ENCODE results near the gene AGAP2. TPM values are rescaled to one million over a fixed set of nuclear protein-coding genes. Genes with fewer than 3 reads are reported as not detected.
"Not testable (repeated sequence)": the region's sequence is repeated elsewhere in the genome, so short reads cannot be mapped to it uniquely, and the experiment has no call there.

Gene AGAP2
- polyA plus RNA-seq, 3 donors from 2014 or later: 1.4 to 10.5 (median 3.2) TPM

DNA sequence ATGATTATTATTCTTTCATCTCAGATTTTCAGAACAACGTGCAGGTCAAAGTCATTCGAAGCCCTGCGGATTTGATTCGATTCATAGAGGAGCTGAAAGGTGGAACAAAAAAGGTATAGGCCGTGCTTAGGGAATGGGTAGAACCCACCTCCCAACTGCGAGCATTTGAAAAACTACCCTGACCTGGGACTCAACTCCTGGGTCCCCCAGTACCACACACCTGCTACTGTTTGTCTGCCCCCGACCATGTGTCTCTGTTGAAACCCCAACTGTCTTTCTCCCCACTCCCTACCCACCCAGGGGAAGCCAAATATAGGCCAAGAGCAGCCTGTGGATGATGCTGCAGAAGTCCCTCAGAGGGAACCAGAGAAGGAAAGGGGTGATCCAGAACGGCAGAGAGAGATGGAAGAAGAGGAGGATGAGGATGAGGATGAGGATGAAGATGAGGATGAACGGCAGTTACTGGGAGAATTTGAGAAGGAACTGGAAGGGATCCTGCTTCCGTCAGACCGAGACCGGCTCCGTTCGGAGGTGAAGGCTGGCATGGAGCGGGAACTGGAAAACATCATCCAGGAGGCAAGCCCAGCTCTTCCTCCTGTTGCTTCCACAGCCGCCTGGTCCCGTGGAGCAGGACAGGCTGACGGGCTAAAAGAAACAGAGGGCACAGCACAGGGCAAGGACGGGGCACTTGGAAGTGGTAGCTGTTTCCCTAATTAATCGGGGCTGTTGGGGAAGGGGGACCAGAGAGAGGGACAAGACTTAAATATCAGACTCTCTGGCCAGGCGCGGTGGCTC lies 20.5 kb downstream of the AGAP2 start:
- Mint-ChIP-seq H3K27ac (peak overlapping the region in 1 of 6 donors; percentile 72), H3K4me3 (no peak overlapping the region), H3K4me1 (peaks cover 0 to 2% of the 10 kb centered on the region in 2 donors), H3K9me3 (no peaks in the 10 kb centered on the region), H3K27me3 (ENCODE audit: low read depth in 3 of 3) (peaks cover 2 to 3% (median 2%) of the 10 kb centered on the region in 3 donors), H3K36me3 (peaks cover 12 to 36% (median 18%) of the 10 kb centered on the region in 3 donors)
- no peak for DNase-seq

DNA sequence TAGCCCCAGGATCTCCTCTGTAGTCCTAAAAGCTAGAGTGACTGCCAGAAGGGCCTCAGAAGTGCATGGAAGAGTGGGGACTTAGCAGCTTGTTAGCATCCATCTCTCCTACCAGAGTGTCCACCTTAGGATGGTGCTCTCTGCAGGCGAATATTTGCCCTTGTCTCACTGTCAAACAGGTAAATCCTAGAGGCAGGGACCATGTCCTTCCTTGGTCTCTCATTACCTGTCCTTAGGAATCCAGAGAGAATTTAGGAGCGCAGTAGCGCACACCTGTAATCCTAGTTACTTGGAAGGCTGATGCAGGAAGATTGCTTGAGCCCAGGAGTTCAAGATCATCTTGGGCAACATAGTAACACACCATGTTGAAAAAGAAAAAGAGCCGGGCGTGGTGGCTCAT lies 21.4 kb downstream of the AGAP2 start:
- H3K36me3 Mint-ChIP-seq: peaks cover 13 to 41% (median 18%) of the 10 kb centered on the region in 3 donors
- peaks cover 0 to 3% (median 2%) of the 10 kb centered on the region in 3 donors for H3K27me3 Mint-ChIP-seq (ENCODE audit: low read depth in 3 of 3)
- DNase-seq: no peak
- no peaks in the 10 kb centered on the region for H3K9me3 Mint-ChIP-seq
- H3K4me1 Mint-ChIP-seq: peaks cover 0 to 2% of the 10 kb centered on the region in 2 donors
- no peak overlapping the region for H3K4me3 Mint-ChIP-seq
- H3K27ac Mint-ChIP-seq: no peak overlapping the region

DNA sequence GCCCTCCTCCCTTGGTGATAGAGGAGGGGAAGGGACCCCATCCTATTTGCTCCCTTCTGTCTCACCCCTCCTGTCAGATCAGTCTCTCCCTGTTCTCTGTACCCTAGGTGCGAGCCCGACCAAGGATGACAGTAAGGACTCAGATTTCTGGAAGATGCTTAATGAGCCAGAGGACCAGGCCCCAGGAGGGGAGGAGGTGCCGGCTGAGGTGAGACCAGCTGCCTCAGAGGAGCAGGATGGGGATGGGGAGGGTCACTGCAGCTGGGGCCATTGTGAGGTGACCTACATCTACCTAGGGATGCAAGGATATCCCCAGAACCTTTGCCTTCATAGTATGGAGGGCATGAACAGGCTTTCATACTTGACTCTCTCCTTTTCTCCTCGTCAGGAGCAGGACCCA lies 22.2 kb downstream of the AGAP2 start:
- Mint-ChIP-seq H3K36me3 (peaks cover 20 to 45% (median 21%) of the 10 kb centered on the region in 3 donors), H3K4me3 (no peak overlapping the region), H3K27me3 (ENCODE audit: low read depth in 3 of 3) (peaks cover 0 to 2% (median 0%) of the 10 kb centered on the region in 3 donors), H3K4me1 (no peaks in the 10 kb centered on the region), H3K27ac (peak overlapping the region in 1 of 6 donors; percentile 22), H3K9me3 (no peaks in the 10 kb centered on the region)
- no peak for DNase-seq

DNA sequence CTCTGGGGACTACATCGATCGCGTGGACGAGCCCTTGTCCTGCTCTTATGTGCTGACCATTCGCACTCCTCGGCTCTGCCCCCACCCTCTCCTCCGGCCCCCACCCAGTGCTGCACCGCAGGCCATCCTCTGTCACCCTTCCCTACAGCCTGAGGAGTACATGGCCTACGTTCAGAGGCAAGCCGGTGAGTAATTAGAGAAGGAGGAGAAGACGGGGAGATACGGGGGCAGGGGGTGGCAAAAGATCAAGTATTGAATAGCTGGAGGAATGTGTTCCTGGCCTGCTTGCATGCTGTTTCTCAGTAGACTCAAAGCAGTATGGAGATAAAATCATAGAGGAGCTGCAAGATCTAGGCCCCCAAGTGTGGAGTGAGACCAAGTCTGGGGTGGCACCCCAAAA lies 22.8 kb downstream of the AGAP2 start:
- H3K9me3 Mint-ChIP-seq: no peaks in the 10 kb centered on the region
- no peak overlapping the region for H3K4me3 Mint-ChIP-seq
- H3K27me3 Mint-ChIP-seq (ENCODE audit: low read depth in 3 of 3): no peaks in the 10 kb centered on the region
- no peak for DNase-seq
- no peak overlapping the region for H3K27ac Mint-ChIP-seq
- peaks cover 21 to 46% (median 24%) of the 10 kb centered on the region in 3 donors for H3K36me3 Mint-ChIP-seq
- H3K4me1 Mint-ChIP-seq: no peaks in the 10 kb centered on the region

DNA sequence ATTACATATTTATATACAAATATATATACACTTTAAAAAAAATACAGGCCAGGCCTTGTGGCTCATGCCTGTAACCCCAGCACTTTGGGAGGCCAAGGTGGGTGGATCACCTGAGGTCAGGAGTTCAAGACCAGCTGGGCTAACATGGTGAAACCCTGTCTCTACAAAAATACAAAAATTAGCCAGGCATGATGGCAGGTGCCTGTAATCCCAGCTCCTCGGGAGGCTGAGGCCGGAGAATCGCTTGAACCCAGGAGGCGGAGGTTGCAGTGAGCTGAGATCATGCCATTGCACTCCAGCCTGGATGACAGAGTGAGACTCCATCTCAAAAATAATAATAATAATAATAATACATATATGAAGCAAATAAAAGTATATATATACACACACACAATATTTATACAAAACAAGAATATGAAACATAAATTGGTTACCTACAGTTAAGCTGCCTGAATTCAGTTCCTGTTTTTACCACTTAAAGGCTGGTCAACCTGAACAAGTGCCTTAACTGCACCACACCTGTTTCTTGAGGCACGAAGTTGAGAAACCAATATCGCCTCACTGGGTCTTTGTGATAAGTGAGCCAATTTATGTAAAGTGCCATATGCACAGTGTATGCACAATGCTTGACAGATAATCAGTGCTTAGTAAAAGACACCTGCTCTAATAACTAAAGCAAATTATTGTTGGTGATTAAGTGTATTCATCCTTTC lies 23.4 kb downstream of the AGAP2 start:
- H3K27ac Mint-ChIP-seq; H3K4me1 Mint-ChIP-seq; DNase-seq; H3K4me3 Mint-ChIP-seq; H3K9me3 Mint-ChIP-seq; H3K27me3 Mint-ChIP-seq (ENCODE audit: low read depth in 3 of 3): not testable (repeated sequence)
- peaks cover 21 to 48% (median 24%) of the 10 kb centered on the region in 3 donors for H3K36me3 Mint-ChIP-seq

DNA sequence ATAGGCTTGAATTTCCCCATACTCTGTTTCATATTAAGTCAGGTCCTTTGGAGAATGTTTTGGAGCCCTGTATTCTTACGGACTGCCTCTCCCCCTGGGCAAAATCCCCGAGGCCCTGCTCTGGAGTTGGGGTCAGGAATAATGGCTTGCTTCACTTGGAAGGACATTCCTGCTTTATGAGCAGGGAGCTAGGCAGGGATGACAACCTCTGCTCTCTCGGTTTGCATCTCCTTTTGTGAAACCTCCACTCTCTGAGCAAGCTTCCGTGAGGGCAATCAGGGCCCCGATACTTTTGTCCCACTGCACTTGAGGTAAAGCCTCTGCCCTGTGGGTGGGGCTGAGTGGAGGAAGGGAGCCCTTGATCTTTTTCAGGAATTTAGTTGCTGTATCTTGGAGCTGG lies 25.3 kb downstream of the AGAP2 start:
- Mint-ChIP-seq H3K27ac (no peak overlapping the region), H3K4me1 (no peaks in the 10 kb centered on the region), H3K36me3 (peaks cover 14 to 39% (median 16%) of the 10 kb centered on the region in 3 donors), H3K9me3 (no peaks in the 10 kb centered on the region), H3K27me3 (ENCODE audit: low read depth in 3 of 3) (no peaks in the 10 kb centered on the region), H3K4me3 (no peak overlapping the region)
- DNase-seq: no peak

DNA sequence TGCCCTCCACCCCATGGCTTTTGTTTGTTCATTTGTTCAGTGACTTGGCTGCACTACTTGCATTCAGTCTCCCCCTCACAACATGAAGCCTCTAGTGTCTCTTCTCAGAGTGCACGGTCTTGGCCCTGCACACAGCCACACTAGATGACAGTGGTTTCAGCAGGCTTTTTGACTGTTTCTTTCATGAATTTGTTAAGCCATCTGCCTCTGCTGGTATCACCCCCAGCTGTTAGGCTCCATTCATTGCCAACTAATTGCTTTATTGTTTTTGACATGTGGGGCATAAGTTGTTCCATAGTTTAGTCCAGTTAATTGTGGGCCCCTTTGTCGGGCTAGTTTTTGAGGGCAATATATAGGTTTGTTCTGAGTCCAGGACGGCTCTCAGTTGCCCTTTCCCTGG lies 25.8 kb downstream of the AGAP2 start:
- H3K4me3 Mint-ChIP-seq: no peak overlapping the region
- no peaks in the 10 kb centered on the region for H3K27me3 Mint-ChIP-seq (ENCODE audit: low read depth in 3 of 3)
- no peaks in the 10 kb centered on the region for H3K9me3 Mint-ChIP-seq
- DNase-seq: no peak
- no peak overlapping the region for H3K27ac Mint-ChIP-seq
- H3K4me1 Mint-ChIP-seq: no peaks in the 10 kb centered on the region
- H3K36me3 Mint-ChIP-seq: peaks cover 10 to 35% (median 13%) of the 10 kb centered on the region in 3 donors

DNA sequence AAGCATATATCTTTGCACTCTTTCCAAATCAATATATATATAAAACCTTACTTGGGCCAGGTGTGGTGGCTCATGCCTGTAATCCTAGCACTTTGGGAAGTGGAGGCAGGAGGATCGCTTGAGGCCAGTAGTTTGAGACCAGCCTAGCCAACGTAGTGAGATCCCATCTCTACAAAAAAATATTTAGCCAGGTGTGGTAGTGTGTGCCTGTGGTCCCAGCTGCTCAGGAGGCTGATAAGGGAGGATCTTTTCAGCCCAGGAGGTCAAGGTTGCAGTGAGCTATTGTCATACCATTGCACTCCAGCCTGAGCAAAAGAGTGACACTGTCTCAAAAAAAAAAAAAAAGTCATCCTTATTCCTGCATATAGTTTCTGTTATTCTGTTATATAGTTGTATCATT lies 30.2 kb downstream of the AGAP2 start:
- no peaks in the 10 kb centered on the region for H3K4me1 Mint-ChIP-seq
- no peak overlapping the region for H3K4me3 Mint-ChIP-seq
- H3K27me3 Mint-ChIP-seq (ENCODE audit: low read depth in 3 of 3): no peaks in the 10 kb centered on the region
- H3K36me3 Mint-ChIP-seq: peaks cover 22 to 59% (median 39%) of the 10 kb centered on the region in 3 donors
- no peak for DNase-seq
- no peak overlapping the region for H3K27ac Mint-ChIP-seq
- peaks cover 0 to 5% (median 1%) of the 10 kb centered on the region in 6 donors for H3K9me3 Mint-ChIP-seq

DNA sequence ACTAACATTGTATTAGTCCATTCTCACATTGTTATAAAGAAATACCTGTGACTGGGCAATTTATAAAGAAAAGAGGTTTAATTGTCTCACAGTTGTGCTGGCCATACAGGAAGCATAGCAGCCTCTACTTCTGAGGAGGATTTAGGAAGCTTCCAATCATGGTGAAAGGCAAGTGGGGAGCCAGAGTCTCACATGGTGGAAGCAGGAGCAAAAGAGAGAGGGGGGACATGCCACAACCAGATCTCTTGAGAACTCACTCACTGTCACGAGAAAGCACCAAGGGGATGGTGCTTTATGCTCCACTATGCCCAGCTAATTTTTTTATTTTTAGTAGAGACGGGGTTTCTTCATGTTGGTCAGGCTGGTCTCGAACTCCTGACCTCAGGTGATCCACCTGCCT lies 31.3 kb downstream of the AGAP2 start:
- DNase-seq: no peak
- no peaks in the 10 kb centered on the region for H3K27me3 Mint-ChIP-seq (ENCODE audit: low read depth in 3 of 3)
- no peak overlapping the region for H3K4me3 Mint-ChIP-seq
- peaks cover 0 to 5% (median 1%) of the 10 kb centered on the region in 6 donors for H3K9me3 Mint-ChIP-seq
- H3K36me3 Mint-ChIP-seq: peaks cover 27 to 63% (median 47%) of the 10 kb centered on the region in 3 donors
- no peak overlapping the region for H3K27ac Mint-ChIP-seq
- H3K4me1 Mint-ChIP-seq: no peaks in the 10 kb centered on the region

DNA sequence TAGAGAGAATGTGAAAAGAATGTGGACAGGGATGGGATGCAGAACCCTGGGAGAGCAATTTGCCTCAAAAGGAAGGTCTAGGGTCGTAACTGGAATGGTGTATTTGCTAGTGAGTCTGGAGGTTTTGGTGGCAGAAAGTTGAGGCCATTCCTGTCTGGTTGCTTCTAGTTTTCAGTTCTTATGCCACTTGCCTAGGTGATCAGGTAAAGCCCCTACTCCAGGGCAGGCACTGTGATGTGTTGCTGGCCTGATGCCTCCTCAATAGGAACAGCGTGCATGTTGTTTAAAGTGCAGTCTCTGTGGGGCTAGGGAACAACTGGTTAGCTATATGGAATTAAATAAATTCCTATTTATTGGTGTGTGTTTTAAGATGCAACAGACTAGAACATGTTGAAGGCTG lies 38.2 kb downstream of the AGAP2 start:
- H3K27ac Mint-ChIP-seq: peak overlapping the region in 3 of 6 donors; percentile 34 to 52 (median 36)
- peaks cover 9 to 28% of the 10 kb centered on the region in 2 donors for H3K4me1 Mint-ChIP-seq
- peaks cover 0 to 5% (median under 1%) of the 10 kb centered on the region in 6 donors for H3K9me3 Mint-ChIP-seq
- H3K4me3 Mint-ChIP-seq: no peak overlapping the region
- peaks cover 0 to 1% (median 0%) of the 10 kb centered on the region in 3 donors for H3K27me3 Mint-ChIP-seq (ENCODE audit: low read depth in 3 of 3)
- no peak for DNase-seq
- peaks cover 34 to 67% (median 44%) of the 10 kb centered on the region in 3 donors for H3K36me3 Mint-ChIP-seq

DNA sequence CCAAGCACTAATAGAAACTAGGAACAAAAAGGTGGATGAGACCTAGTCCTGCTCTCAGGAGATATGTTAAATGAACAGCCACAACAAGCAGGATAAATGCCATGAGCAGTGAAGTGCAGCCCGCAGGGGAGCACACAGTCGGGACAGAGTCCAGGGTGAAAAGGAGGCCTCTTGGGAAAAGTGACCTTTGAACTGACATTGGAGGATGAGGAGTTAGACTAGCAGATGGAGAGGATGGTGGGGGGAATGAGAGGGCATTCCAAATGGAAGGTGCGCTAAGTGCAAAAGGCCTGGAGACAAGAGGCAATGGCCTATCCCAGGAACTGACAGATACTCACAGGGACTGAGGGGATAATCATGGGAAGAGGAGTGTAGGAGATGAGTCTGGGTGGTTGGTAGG lies 40.1 kb downstream of the AGAP2 start:
- Mint-ChIP-seq H3K4me3 (no peak overlapping the region), H3K36me3 (peaks cover 22 to 50% (median 27%) of the 10 kb centered on the region in 3 donors), H3K27ac (peak overlapping the region in 2 of 6 donors; percentile 1)

DNA sequence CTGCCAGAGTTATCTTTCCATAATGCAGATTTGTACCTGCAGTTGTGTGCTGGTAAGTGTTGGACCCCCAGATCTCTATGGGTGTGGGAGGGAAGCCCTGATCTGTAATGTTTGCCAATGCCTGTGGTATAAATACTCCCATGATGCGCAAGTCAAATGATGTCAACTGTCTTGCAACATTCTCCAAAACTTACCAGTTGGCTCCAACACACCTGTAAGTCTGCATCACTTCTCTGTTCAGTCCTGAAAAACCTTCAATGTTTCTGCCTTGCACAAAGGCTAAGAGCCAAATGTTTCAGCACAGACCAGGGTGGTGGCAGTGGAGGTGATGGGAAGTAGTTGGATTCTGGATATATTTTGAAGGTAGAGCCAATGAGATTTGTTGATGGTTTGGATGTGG lies 41.5 kb downstream of the AGAP2 start:
- Mint-ChIP-seq H3K4me1 (peaks cover 9 to 28% of the 10 kb centered on the region in 2 donors), H3K36me3 (peaks cover 16 to 38% (median 17%) of the 10 kb centered on the region in 3 donors)

More for the DNA sequence above, 40.1 kb downstream of the AGAP2 start:
- Mint-ChIP-seq H3K4me1 (peaks cover 9 to 28% of the 10 kb centered on the region in 2 donors), H3K9me3 (no peaks in the 10 kb centered on the region), H3K27me3 (ENCODE audit: low read depth in 3 of 3) (peaks cover 0 to 1% (median 0%) of the 10 kb centered on the region in 3 donors)
- no peak for DNase-seq

DNA sequence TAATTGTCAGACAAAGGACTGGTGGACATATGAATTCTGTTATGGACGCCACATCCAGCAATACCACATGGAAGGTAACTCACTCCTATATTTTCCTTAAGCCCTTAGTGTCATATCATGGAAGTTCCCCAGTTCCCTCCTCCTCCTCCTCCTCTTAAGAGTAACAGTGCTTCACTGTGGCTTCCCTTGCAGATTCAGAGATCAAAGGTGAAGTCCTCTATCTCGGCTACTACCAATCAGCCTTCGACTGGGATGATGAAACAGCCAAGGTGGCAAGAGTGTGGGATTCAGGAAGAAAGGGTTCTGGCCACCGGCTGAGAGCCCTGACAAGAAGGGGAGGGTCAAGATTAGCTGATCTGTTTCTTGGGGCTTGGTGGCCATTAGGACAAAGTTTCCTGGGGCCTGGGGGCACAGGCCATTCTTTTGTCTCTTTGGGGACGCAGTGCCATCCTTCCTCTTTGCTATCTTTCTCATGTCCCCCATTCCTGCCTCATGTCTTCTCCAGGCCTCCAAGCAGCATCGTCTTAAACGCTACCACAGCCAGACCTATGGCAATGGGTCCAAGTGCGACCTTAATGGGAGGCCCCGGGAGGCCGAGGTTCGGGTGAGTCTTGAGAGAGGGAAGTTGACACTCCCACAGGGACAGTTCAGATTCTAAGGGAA lies 42.6 kb downstream of the AGAP2 start:
- Mint-ChIP-seq H3K27ac (peak overlapping the region in 1 of 6 donors; percentile 57), H3K36me3 (peaks cover 15 to 38% (median 17%) of the 10 kb centered on the region in 3 donors), H3K27me3 (ENCODE audit: low read depth in 3 of 3) (peaks cover 0 to 3% (median 1%) of the 10 kb centered on the region in 3 donors), H3K4me1 (peaks cover 9 to 28% of the 10 kb centered on the region in 2 donors), H3K4me3 (peak overlapping the region in 2 of 5 donors; percentile 46 to 65), H3K9me3 (no peaks in the 10 kb centered on the region)
- DNase-seq: no peak

More for the DNA sequence above, 41.5 kb downstream of the AGAP2 start:
- Mint-ChIP-seq H3K4me3 (no peak overlapping the region), H3K27ac (no peak overlapping the region), H3K27me3 (ENCODE audit: low read depth in 3 of 3) (peaks cover 0 to 3% (median 0%) of the 10 kb centered on the region in 3 donors), H3K9me3 (no peaks in the 10 kb centered on the region)
- DNase-seq: no peak
